ENCODE data around the gene RNF215.
A peak's percentile ranks its signal among the peaks of the same experiment; 100 is the strongest.

RNF215 gene

DNA sequence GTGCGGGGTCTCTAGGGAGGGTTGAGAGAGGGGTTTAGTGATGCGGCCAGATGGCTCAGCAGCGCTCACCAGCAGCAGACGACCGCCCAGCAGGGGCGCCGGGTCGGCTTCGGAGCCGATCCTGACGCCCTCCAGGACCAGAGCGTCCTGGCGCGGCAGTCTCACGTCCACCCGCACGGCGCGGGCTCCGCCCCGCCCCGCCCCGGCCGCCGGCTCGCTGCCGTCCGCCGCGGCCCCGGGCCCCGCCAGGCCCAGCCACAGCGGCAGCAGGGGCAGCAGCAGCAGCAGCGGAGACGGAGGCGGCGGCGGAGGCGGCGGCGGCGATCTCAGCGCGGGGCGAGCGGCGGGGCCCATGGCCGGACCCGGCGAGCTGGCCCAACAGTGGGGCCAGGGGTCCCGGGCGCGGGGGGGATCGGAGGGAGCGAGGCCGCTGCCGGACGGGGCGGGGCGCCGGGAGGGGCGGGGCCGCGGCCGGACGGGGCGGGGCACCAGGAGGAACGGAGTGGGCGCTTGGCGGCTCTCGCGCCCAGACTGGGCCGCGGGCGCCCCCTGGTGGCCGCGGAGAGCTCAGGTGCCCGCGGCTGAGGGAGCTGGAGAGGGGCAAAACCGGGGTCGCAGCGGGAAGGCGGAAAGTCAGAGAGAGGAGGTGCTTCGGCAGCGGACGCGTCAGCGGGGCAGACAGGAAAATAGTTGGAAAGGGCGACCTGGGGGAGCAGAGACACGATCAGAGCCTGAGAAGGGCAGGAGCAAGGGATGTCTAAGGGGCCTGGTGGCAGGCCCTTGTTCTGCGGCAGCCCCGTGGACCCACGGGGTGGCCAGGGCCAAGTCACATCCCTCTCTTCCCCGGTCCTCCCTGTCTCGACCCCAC lies at the start of gene RNF215:
TSS of gene RNF215 (minus strand) at position 452 of the 868 bp plus-strand sequence. CDS start at position 354, 98 bp downstream.
- peak within 1 kb of the TSS; percentile 49 for H3K4me3 ChIP-seq (ENCODE audit: low read depth, low read length)
- TF ChIP-seq, protein P1, sequence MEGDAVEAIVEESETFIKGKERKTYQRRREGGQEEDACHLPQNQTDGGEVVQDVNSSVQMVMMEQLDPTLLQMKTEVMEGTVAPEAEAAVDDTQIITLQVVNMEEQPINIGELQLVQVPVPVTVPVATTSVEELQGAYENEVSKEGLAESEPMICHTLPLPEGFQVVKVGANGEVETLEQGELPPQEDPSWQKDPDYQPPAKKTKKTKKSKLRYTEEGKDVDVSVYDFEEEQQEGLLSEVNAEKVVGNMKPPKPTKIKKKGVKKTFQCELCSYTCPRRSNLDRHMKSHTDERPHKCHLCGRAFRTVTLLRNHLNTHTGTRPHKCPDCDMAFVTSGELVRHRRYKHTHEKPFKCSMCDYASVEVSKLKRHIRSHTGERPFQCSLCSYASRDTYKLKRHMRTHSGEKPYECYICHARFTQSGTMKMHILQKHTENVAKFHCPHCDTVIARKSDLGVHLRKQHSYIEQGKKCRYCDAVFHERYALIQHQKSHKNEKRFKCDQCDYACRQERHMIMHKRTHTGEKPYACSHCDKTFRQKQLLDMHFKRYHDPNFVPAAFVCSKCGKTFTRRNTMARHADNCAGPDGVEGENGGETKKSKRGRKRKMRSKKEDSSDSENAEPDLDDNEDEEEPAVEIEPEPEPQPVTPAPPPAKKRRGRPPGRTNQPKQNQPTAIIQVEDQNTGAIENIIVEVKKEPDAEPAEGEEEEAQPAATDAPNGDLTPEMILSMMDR (IDR thresholded peaks at IDR 0.05; ENCODE audit: low read depth, low read length), result peak; percentile 69
- TF ChIP-seq POLR2A (IDR thresholded peaks at IDR 0.05; ENCODE audit: extremely low read depth, insufficient read length), result no peak
- peak; percentile 78 for DNase-seq (ENCODE audit: low read depth)

DNA sequence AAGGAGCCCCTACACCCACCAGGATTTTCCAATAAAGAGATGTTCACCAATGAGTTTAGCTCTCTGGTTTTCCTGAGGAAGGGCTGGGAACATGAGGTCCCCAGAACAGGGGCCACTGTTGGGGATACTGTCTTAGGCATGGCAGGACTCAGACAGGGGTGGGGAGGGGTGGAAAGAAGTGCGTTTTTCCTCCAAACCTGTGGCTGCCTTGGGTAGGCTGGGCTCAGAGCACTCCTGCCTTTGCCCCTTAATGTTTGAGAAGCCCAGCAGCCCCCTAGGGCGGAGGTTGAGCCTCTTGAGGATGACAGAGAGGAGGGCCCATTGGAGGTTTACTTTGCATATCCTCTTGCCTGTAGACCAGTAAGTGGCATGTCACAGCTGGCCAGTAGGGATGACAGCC lies 49.0 kb upstream of the RNF215 start:
- TF ChIP-seq, protein P2, sequence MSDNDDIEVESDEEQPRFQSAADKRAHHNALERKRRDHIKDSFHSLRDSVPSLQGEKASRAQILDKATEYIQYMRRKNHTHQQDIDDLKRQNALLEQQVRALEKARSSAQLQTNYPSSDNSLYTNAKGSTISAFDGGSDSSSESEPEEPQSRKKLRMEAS (IDR thresholded peaks at IDR 0.05; ENCODE audit: low read depth, low read length), result no peak
- TF ChIP-seq MYC (IDR thresholded peaks at IDR 0.05; ENCODE audit: low read depth, low read length), result no peak
- TF ChIP-seq, protein P1 (IDR thresholded peaks at IDR 0.05; ENCODE audit: low read depth, low read length), result no peak
- TF ChIP-seq POLR2A (IDR thresholded peaks at IDR 0.05; ENCODE audit: extremely low read depth, insufficient read length), result no peak
- H3K4me3 ChIP-seq (ENCODE audit: low read depth, low read length), result no peak overlapping the region
- DNase-seq (ENCODE audit: low read depth), result no peak

DNA sequence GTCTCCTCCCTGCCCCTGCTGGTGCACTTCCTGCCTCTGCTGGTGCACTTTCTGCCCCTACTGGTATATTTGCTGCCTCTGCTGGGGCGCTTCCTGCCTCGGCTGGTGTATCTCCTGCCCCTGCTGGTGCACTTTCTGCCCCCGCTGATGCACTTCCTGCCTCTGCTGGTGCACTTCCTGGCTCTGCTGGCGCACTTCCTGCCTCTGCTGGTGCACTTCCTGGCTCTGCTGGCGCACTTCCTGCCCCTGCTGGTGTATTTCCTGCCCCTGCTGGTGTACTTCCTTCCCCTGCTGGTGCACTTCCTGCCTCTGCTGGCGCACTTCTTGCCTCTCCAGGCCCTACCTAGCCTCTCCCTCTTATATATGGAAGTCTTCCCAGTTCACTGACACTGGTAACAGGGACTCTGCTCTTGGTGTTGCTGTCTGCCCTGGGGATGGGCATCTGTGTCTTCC lies 48.5 kb upstream of the RNF215 start:
- no peak overlapping the region for H3K4me3 ChIP-seq (ENCODE audit: low read depth, low read length)
- TF ChIP-seq, protein P2 (IDR thresholded peaks at IDR 0.05; ENCODE audit: low read depth, low read length), result no peak
- no peak for TF ChIP-seq MYC (IDR thresholded peaks at IDR 0.05; ENCODE audit: low read depth, low read length)
- TF ChIP-seq, protein P1 (IDR thresholded peaks at IDR 0.05; ENCODE audit: low read depth, low read length), result no peak
- TF ChIP-seq POLR2A (IDR thresholded peaks at IDR 0.05; ENCODE audit: extremely low read depth, insufficient read length), result no peak
- DNase-seq (ENCODE audit: low read depth), result no peak

DNA sequence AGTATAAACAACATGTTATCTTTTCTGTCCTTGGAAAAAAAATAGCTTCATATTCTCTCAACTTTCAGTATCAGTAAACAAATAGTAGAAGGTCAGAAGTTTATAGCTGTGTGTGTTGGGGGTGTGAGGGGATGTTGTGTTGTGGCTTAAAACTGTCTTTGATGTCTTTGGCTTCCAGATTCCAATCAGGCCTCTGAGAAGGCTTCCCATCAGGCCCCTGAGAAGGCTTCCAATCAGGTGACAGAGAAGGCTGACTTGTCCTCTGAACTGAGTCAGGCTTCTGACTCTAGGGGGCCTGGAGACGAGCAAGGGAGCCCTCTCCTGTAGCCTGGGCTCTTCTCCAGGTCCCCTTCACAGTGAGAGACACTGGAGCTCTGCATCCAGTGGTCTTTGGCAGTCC lies 47.6 kb upstream of the RNF215 start:
- no peak for TF ChIP-seq MYC (IDR thresholded peaks at IDR 0.05; ENCODE audit: low read depth, low read length)
- TF ChIP-seq, protein P1 (IDR thresholded peaks at IDR 0.05; ENCODE audit: low read depth, low read length), result no peak
- TF ChIP-seq, protein P2 (IDR thresholded peaks at IDR 0.05; ENCODE audit: low read depth, low read length), result no peak
- TF ChIP-seq POLR2A (IDR thresholded peaks at IDR 0.05; ENCODE audit: extremely low read depth, insufficient read length), result no peak
- H3K4me3 ChIP-seq (ENCODE audit: low read depth, low read length), result no peak overlapping the region
- DNase-seq (ENCODE audit: low read depth), result no peak

DNA sequence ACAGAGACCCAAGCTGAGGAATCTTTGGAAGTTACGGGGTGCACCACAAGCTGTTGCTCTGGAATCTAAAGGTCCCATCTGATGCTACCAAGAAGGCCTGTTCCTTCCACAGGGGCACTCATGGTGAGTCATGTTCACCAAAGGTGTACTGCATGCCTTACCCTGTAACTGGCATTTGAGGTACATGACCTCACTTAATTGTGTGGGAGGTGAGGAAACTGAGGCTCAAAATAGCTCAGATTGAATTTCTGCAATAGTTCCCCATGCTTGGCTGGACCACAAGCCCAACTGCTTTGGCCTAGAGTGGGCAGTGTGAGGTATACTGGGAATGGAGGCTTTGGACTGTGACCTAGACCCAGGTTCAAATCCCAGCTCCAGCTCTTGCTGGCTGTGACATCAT lies 46.6 kb upstream of the RNF215 start:
- TF ChIP-seq, protein P1 (IDR thresholded peaks at IDR 0.05; ENCODE audit: low read depth, low read length), result no peak
- TF ChIP-seq, protein P2 (IDR thresholded peaks at IDR 0.05; ENCODE audit: low read depth, low read length), result no peak
- no peak for TF ChIP-seq POLR2A (IDR thresholded peaks at IDR 0.05; ENCODE audit: extremely low read depth, insufficient read length)
- no peak for TF ChIP-seq MYC (IDR thresholded peaks at IDR 0.05; ENCODE audit: low read depth, low read length)
- no peak overlapping the region for H3K4me3 ChIP-seq (ENCODE audit: low read depth, low read length)
- no peak for DNase-seq (ENCODE audit: low read depth)
